ENCODE results near the gene PIWIL4. TPM values are rescaled to one million over a fixed set of nuclear protein-coding genes. Genes with fewer than 3 reads are reported as not detected.

Gene PIWIL4
- polyA plus RNA-seq, 1 of the 3 experiments (the other 2 are of a cell fraction): 1.7 TPM

DNA sequence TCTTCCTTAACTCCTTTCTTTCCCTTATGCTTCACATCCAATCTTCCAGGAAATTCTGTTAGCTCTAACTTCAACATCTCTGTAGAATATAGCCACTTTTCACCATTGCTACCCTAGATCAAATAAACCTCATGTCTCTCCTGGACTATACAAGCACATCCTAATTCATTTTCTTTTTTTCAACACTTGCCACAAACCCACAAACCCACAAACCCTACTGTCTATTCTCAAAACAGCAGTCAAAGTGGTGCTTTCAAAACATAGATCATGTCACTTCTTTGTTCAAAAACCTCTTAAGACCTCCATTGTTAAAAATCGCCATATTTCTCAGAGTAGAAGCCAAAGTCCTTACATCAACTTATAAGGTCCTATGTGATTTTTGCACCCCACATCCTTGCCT, 94.3 kb downstream of the PIWIL4 start:
- Histone ChIP-seq H4K20me1 (ENCODE audit: insufficient read depth) (no peaks in the 10 kb centered on the region), H3K9ac (no peak overlapping the region), H3K4me1 (ENCODE audit: control insufficient read depth in 1 of 2, insufficient read depth in 2 of 2, low read depth in 1 of 2, low read length in 1 of 2) (no peaks in the 10 kb centered on the region; a peak in 1 of 4 replicates), H3K9me3 (no peaks in the 10 kb centered on the region), H3K4me2 (no peak overlapping the region), H3K79me2 (ENCODE audit: insufficient read depth) (no peaks in the 10 kb centered on the region), H3K9me2 (no peaks in the 10 kb centered on the region), H3K27ac (ENCODE audit: low read depth in 2 of 2, low read length in 1 of 2) (no peak overlapping the region), H3K27me3 (ENCODE audit: insufficient read depth) (no peaks in the 10 kb centered on the region; the same call in 1 of the 2 replicates), H3K4me3 (ENCODE audit: low read depth in 2 of 2, low read length in 1 of 2) (no peak overlapping the region), H2AFZ (ENCODE audit: low read depth) (no peak overlapping the region), H3K36me3 (replicated peaks in 1 of 2; ENCODE audit: control insufficient read depth in 1 of 2, insufficient read depth in 2 of 2, low read length in 1 of 2) (no peaks in the 10 kb centered on the region), H3F3A (replicated peaks; ENCODE audit: insufficient read depth) (no peaks in the 10 kb centered on the region)
- TF ChIP-seq, protein P1, sequence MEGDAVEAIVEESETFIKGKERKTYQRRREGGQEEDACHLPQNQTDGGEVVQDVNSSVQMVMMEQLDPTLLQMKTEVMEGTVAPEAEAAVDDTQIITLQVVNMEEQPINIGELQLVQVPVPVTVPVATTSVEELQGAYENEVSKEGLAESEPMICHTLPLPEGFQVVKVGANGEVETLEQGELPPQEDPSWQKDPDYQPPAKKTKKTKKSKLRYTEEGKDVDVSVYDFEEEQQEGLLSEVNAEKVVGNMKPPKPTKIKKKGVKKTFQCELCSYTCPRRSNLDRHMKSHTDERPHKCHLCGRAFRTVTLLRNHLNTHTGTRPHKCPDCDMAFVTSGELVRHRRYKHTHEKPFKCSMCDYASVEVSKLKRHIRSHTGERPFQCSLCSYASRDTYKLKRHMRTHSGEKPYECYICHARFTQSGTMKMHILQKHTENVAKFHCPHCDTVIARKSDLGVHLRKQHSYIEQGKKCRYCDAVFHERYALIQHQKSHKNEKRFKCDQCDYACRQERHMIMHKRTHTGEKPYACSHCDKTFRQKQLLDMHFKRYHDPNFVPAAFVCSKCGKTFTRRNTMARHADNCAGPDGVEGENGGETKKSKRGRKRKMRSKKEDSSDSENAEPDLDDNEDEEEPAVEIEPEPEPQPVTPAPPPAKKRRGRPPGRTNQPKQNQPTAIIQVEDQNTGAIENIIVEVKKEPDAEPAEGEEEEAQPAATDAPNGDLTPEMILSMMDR (IDR thresholded peaks at IDR 0.05): no peak
- TF ChIP-seq TEAD4 (IDR thresholded peaks at IDR 0.05; ENCODE audit: borderline replicate concordance, insufficient read depth): no peak
- TF ChIP-seq, protein P2, sequence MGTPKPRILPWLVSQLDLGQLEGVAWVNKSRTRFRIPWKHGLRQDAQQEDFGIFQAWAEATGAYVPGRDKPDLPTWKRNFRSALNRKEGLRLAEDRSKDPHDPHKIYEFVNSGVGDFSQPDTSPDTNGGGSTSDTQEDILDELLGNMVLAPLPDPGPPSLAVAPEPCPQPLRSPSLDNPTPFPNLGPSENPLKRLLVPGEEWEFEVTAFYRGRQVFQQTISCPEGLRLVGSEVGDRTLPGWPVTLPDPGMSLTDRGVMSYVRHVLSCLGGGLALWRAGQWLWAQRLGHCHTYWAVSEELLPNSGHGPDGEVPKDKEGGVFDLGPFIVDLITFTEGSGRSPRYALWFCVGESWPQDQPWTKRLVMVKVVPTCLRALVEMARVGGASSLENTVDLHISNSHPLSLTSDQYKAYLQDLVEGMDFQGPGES (IDR thresholded peaks at IDR 0.05; ENCODE audit: low read depth, low read length): no peak
- TF ChIP-seq, protein P3, sequence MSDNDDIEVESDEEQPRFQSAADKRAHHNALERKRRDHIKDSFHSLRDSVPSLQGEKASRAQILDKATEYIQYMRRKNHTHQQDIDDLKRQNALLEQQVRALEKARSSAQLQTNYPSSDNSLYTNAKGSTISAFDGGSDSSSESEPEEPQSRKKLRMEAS (IDR thresholded peaks at IDR 0.05; ENCODE audit: low read depth): no peak
- TF ChIP-seq RXRA (IDR thresholded peaks at IDR 0.05; ENCODE audit: borderline replicate concordance, low read depth): no peak
- TF ChIP-seq POLR2AphosphoS5 (IDR thresholded peaks at IDR 0.05; ENCODE audit: low read depth, low read length): no peak
- TF ChIP-seq, protein P4, sequence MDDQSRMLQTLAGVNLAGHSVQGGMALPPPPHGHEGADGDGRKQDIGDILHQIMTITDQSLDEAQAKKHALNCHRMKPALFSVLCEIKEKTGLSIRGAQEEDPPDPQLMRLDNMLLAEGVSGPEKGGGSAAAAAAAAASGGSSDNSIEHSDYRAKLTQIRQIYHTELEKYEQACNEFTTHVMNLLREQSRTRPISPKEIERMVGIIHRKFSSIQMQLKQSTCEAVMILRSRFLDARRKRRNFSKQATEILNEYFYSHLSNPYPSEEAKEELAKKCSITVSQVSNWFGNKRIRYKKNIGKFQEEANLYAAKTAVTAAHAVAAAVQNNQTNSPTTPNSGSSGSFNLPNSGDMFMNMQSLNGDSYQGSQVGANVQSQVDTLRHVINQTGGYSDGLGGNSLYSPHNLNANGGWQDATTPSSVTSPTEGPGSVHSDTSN (IDR thresholded peaks at IDR 0.05): no peak
- TF ChIP-seq MEF2A (IDR thresholded peaks at IDR 0.05; ENCODE audit: borderline replicate concordance, low read depth): no peak
- TF ChIP-seq EZH2phosphoT487 (IDR thresholded peaks at IDR 0.05; ENCODE audit: borderline replicate concordance, low read depth): no peak
- TF ChIP-seq, protein P5, sequence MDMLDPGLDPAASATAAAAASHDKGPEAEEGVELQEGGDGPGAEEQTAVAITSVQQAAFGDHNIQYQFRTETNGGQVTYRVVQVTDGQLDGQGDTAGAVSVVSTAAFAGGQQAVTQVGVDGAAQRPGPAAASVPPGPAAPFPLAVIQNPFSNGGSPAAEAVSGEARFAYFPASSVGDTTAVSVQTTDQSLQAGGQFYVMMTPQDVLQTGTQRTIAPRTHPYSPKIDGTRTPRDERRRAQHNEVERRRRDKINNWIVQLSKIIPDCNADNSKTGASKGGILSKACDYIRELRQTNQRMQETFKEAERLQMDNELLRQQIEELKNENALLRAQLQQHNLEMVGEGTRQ (IDR thresholded peaks at IDR 0.05; ENCODE audit: borderline replicate concordance, low read depth, low read length): no peak
- no peak for TF ChIP-seq GATA2 (CRISPR knock-in tag; IDR thresholded peaks at IDR 0.05)
- TF ChIP-seq, protein P6, sequence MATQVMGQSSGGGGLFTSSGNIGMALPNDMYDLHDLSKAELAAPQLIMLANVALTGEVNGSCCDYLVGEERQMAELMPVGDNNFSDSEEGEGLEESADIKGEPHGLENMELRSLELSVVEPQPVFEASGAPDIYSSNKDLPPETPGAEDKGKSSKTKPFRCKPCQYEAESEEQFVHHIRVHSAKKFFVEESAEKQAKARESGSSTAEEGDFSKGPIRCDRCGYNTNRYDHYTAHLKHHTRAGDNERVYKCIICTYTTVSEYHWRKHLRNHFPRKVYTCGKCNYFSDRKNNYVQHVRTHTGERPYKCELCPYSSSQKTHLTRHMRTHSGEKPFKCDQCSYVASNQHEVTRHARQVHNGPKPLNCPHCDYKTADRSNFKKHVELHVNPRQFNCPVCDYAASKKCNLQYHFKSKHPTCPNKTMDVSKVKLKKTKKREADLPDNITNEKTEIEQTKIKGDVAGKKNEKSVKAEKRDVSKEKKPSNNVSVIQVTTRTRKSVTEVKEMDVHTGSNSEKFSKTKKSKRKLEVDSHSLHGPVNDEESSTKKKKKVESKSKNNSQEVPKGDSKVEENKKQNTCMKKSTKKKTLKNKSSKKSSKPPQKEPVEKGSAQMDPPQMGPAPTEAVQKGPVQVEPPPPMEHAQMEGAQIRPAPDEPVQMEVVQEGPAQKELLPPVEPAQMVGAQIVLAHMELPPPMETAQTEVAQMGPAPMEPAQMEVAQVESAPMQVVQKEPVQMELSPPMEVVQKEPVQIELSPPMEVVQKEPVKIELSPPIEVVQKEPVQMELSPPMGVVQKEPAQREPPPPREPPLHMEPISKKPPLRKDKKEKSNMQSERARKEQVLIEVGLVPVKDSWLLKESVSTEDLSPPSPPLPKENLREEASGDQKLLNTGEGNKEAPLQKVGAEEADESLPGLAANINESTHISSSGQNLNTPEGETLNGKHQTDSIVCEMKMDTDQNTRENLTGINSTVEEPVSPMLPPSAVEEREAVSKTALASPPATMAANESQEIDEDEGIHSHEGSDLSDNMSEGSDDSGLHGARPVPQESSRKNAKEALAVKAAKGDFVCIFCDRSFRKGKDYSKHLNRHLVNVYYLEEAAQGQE (IDR thresholded peaks at IDR 0.05; ENCODE audit: low read depth, low read length): no peak
- TF ChIP-seq, protein P7, sequence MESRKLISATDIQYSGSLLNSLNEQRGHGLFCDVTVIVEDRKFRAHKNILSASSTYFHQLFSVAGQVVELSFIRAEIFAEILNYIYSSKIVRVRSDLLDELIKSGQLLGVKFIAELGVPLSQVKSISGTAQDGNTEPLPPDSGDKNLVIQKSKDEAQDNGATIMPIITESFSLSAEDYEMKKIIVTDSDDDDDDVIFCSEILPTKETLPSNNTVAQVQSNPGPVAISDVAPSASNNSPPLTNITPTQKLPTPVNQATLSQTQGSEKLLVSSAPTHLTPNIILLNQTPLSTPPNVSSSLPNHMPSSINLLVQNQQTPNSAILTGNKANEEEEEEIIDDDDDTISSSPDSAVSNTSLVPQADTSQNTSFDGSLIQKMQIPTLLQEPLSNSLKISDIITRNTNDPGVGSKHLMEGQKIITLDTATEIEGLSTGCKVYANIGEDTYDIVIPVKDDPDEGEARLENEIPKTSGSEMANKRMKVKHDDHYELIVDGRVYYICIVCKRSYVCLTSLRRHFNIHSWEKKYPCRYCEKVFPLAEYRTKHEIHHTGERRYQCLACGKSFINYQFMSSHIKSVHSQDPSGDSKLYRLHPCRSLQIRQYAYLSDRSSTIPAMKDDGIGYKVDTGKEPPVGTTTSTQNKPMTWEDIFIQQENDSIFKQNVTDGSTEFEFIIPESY (IDR thresholded peaks at IDR 0.05; ENCODE audit: borderline replicate concordance, low read depth): no peak
- TF ChIP-seq JUND (IDR thresholded peaks at IDR 0.05): no peak
- TF ChIP-seq RCOR1 (IDR thresholded peaks at IDR 0.05; ENCODE audit: low read length): no peak
- no peak for TF ChIP-seq FOSL2 (IDR thresholded peaks at IDR 0.05; ENCODE audit: borderline replicate concordance, low read depth)
- no peak for DNase-seq
- WGBS (ENCODE audit: low lambda C conversion rate): 34% methylated on average over 1 of the region's 1 CpG
- POLR2A ChIA-PET: no interaction called here
- CTCF ChIA-PET: no interaction called here

Data from SK-N-SH (cell line).